HCT116 (cell line): Measurements from ENCODE around the gene OR7G1. TPM values are rescaled to one million over a fixed set of nuclear protein-coding genes. Genes with fewer than 3 reads are reported as not detected.

Experiments
- ATAC-seq: fragments of 200-7000 bp; cut with Tn5 transposase; 2 replicates; pipeline ENCODE4 v1.9.1; 2020; ENCODE audit warnings: mild to moderate bottlenecking, moderate library complexity
- BruUV-seq: library from RNA; stranded (reverse); fragments of 400-500 nt; replicated peaks from 2 replicates; lab custom pipeline; 2021; lab: Mats Ljungman, UMichigan
- CTCF ChIA-PET: fragments of 300-600 bp; sonication (Branson Sonifier 250); formaldehyde crosslinking; loops from one replicate; lab custom pipeline; 2021; ENCODE audit warnings: antibody characterized with exemption; lab: Charles Lee
- POLR2A ChIA-PET: fragments of 300-600, 350-600 bp; sonication (Branson Sonifier 250); formaldehyde crosslinking; loops from one replicate; lab custom pipeline; 2021; ENCODE audit warnings: antibody characterized with exemption; lab: Charles Lee
- RAD21 ChIA-PET, 2 experiments: fragments of 300-600 bp; sonication (Branson Sonifier 250); formaldehyde crosslinking; loops; one replicate each; lab custom pipeline; 2023; ENCODE audit warnings: low total read pairs in 2 of 2; ENCODE audit not compliant: uncharacterized antibody in 2 of 2, unreplicated experiment in 2 of 2, low non-redundant PET in 1 of 2; lab: Charles Lee
- DNase-seq: peaks from one replicate; pipeline ENCODE4 v3.0.0-alpha.2; 2010; ENCODE audit warnings: low read depth, low spot score
- H2AFZ ChIP-seq: fragments of 200-600 bp; shearing (Covaris generic), sonication (generic); 2 replicates; pipeline ENCODE4 v1.6.1; 2017; ENCODE audit warnings: low read depth, mixed run types, mixed read lengths, antibody characterized with exemption, low read length; ENCODE audit not compliant: poor library complexity, severe bottlenecking
- H3K27ac ChIP-seq: 2 replicates; pipeline ENCODE4 v1.5.1; 2012; ENCODE audit warnings: low read depth, low read length
- H3K27me3 ChIP-seq: fragments of 200-600 bp; sonication (generic); 2 replicates; pipeline ENCODE4 v1.6.1; 2016; ENCODE audit warnings: mixed run types, low read length, mixed read lengths; ENCODE audit not compliant: insufficient read depth
- H3K36me3 ChIP-seq, 2 experiments: fragments of 200-500 bp in 1 of 2; fragments of 200-600 bp in 1 of 2; sonication (Bioruptor generic) in 1 of 2; sonication (generic) in 1 of 2; 2 replicates each; pipeline versions ENCODE4 v1.5.1 to v1.6.1; 2014 to 2016; ENCODE audit warnings: low read length in 2 of 2, inconsistent platforms in 1 of 2, mixed read lengths in 1 of 2, mixed run types in 1 of 2; ENCODE audit not compliant: insufficient read depth in 2 of 2, control insufficient read depth in 1 of 2
- H3K4me1 ChIP-seq, 2 experiments: fragments of 200-600 bp in 1 of 2; sonication (generic) in 1 of 2; 2 replicates each; pipeline versions ENCODE4 v1.5.1 to v1.6.1; 2012 to 2017; ENCODE audit warnings: low read length in 2 of 2, inconsistent platforms in 1 of 2, mild to moderate bottlenecking in 1 of 2, mixed read lengths in 1 of 2, mixed run types in 1 of 2, moderate library complexity in 1 of 2; ENCODE audit not compliant: insufficient read depth in 2 of 2, control insufficient read depth in 1 of 2
- H3K4me2 ChIP-seq: fragments of 200-600 bp; sonication (generic); 2 replicates; pipeline ENCODE4 v1.6.1; 2017; ENCODE audit warnings: mixed run types, low read length, mixed read lengths
- H3K4me3 ChIP-seq, 2 experiments: fragments of 200-600 bp in 1 of 2; sonication (generic) in 1 of 2; replicated peaks in 1 of 2; 2 replicates each; pipeline ENCODE4 v1.5.1; 2011 to 2016; ENCODE audit warnings: low read length in 2 of 2, control low read depth in 1 of 2, low read depth in 1 of 2, mild to moderate bottlenecking in 1 of 2, mixed read lengths in 1 of 2, mixed run types in 1 of 2
- H3K79me2 ChIP-seq: fragments of 200-600 bp; sonication (generic); 2 replicates; pipeline ENCODE4 v1.6.1; 2017; ENCODE audit warnings: mild to moderate bottlenecking, mixed run types, low read length, moderate library complexity, mixed read lengths; ENCODE audit not compliant: insufficient read depth
- H3K9ac ChIP-seq: fragments of 200-600 bp; sonication (generic); 2 replicates; pipeline ENCODE4 v1.6.1; 2016; ENCODE audit warnings: low read length, mixed read lengths
- H3K9me2 ChIP-seq: fragments of 200-600 bp; sonication (generic), shearing (Covaris generic); 2 replicates; pipeline ENCODE4 v1.6.1; 2017; ENCODE audit warnings: mixed run types, mild to moderate bottlenecking, moderate library complexity; ENCODE audit not compliant: insufficient read depth
- H3K9me3 ChIP-seq, 2 experiments: fragments of 200-500 bp in 1 of 2; fragments of 200-600 bp in 1 of 2; sonication (Bioruptor generic) in 1 of 2; sonication (generic) in 1 of 2; 2 replicates each; pipeline ENCODE4 v1.6.1; 2014 to 2017; ENCODE audit warnings: low read length in 2 of 2, mixed read lengths in 2 of 2, inconsistent platforms in 1 of 2, low read depth in 1 of 2, mild to moderate bottlenecking in 1 of 2, mixed run types in 1 of 2, moderate library complexity in 1 of 2; ENCODE audit not compliant: control insufficient read depth in 1 of 2, insufficient read depth in 1 of 2
- H4K20me1 ChIP-seq: fragments of 200-600 bp; sonication (generic), shearing (Covaris generic); 2 replicates; pipeline ENCODE4 v1.6.1; 2017; ENCODE audit warnings: mixed run types, mild to moderate bottlenecking, moderate library complexity; ENCODE audit not compliant: insufficient read depth
- CBX3 ChIP-seq: IDR thresholded peaks from 2 replicates; pipeline ENCODE4 v1.6.1; 2012; ENCODE audit warnings: low read depth
- CEBPB ChIP-seq: IDR thresholded peaks from 2 replicates; pipeline ENCODE4 v1.6.1; 2012; ENCODE audit warnings: low read depth
- EGR1 ChIP-seq: IDR thresholded peaks from 2 replicates; pipeline ENCODE4 v1.6.1; 2012; ENCODE audit warnings: low read depth
- EZH2 ChIP-seq: fragments of 200-600 bp; sonication (generic); IDR thresholded peaks from 2 replicates; pipeline ENCODE4 v1.6.1; 2017; ENCODE audit warnings: antibody characterized with exemption, mixed run types
- FOSL1 ChIP-seq: IDR thresholded peaks from 2 replicates; pipeline ENCODE4 v1.6.1; 2012; ENCODE audit warnings: low read depth
- JUND ChIP-seq: IDR thresholded peaks from 2 replicates; pipeline ENCODE4 v1.6.1; 2012
- POLR2A ChIP-seq: IDR thresholded peaks from 2 replicates; pipeline ENCODE4 v1.7.0; 2011; ENCODE audit warnings: borderline replicate concordance; ENCODE audit not compliant: insufficient read depth, insufficient read length; ENCODE audit errors: extremely low read depth
- POLR2AphosphoS5 ChIP-seq: IDR thresholded peaks from 2 replicates; pipeline ENCODE4 v1.6.1; 2011; ENCODE audit warnings: mild to moderate bottlenecking, low read depth, low read length, moderate library complexity
- SIN3A ChIP-seq: IDR thresholded peaks from 2 replicates; pipeline ENCODE4 v1.6.1; 2012; ENCODE audit warnings: low read depth
- SP1 ChIP-seq: IDR thresholded peaks from 2 replicates; pipeline ENCODE4 v1.6.1; 2012; ENCODE audit warnings: low read depth
- TCF7L2 ChIP-seq: IDR thresholded peaks from 2 replicates; pipeline ENCODE4 v1.7.0; 2011; ENCODE audit warnings: borderline replicate concordance, inconsistent platforms; ENCODE audit not compliant: insufficient read depth, insufficient read length; ENCODE audit errors: extremely low read depth
- YY1 ChIP-seq: IDR thresholded peaks from 2 replicates; pipeline ENCODE4 v1.6.1; 2011; ENCODE audit warnings: low read length, low read depth, moderate library complexity, mild to moderate bottlenecking; ENCODE audit not compliant: insufficient replicate concordance; ENCODE audit errors: extremely low read depth
- ZFX ChIP-seq: fragments of 450-650 bp; IDR thresholded peaks from 2 replicates; pipeline ENCODE4 v1.6.1; 2017
- ZNF274 ChIP-seq: fragments of 200-500 bp; sonication (Bioruptor generic); IDR thresholded peaks from 2 replicates; pipeline ENCODE4 v1.6.1; 2014; ENCODE audit warnings: mild to moderate bottlenecking, low read depth, low read length, inconsistent platforms
- intact Hi-C: fragments of 100-400 bp; cut with micrococcal nuclease; formaldehyde crosslinking; loops from 2 replicates; pipeline ENCODE4 v1.10.0; 2022
- total RNA-seq: library from RNA; stranded (reverse); gene quantifications from one replicate; pipeline ENCODE4 v1.2.1, GENCODE V29; 2021; ENCODE audit not compliant: unreplicated experiment
- TF ChIP-seq, protein P1 (sequence below): IDR thresholded peaks from 2 replicates; pipeline ENCODE4 v1.6.1; 2012; ENCODE audit warnings: low read depth
- TF ChIP-seq, protein P2 (sequence below): IDR thresholded peaks from 2 replicates; pipeline ENCODE4 v1.6.1; 2011; ENCODE audit warnings: mild to moderate bottlenecking, low read length, moderate library complexity; ENCODE audit not compliant: insufficient replicate concordance; ENCODE audit errors: extremely low read depth
- TF ChIP-seq, protein P3 (sequence below): IDR thresholded peaks from 2 replicates; pipeline ENCODE4 v1.6.1; 2012
- TF ChIP-seq, protein P4 (sequence below), 3 experiments: fragments of 200-600 bp in 1 of 3; sonication (generic) in 1 of 3; IDR thresholded peaks in 2 of 3; conservative IDR thresholded peaks in 1 of 3; 2 replicates each; pipeline ENCODE4 v1.5.1; 2012 to 2017; ENCODE audit warnings: low read depth in 2 of 3, low read length in 2 of 3, antibody characterized with exemption in 1 of 3, borderline replicate concordance in 1 of 3, control low read depth in 1 of 3, mild to moderate bottlenecking in 1 of 3, mixed read lengths in 1 of 3, mixed run types in 1 of 3, moderate library complexity in 1 of 3; ENCODE audit not compliant: insufficient read depth in 1 of 3
- TF ChIP-seq, protein P5 (sequence below): IDR thresholded peaks from 2 replicates; pipeline ENCODE4 v1.6.1; 2012

Gene OR7G1
- total RNA-seq, 1 experiment from 2014 or later, result not detected

DNA sequence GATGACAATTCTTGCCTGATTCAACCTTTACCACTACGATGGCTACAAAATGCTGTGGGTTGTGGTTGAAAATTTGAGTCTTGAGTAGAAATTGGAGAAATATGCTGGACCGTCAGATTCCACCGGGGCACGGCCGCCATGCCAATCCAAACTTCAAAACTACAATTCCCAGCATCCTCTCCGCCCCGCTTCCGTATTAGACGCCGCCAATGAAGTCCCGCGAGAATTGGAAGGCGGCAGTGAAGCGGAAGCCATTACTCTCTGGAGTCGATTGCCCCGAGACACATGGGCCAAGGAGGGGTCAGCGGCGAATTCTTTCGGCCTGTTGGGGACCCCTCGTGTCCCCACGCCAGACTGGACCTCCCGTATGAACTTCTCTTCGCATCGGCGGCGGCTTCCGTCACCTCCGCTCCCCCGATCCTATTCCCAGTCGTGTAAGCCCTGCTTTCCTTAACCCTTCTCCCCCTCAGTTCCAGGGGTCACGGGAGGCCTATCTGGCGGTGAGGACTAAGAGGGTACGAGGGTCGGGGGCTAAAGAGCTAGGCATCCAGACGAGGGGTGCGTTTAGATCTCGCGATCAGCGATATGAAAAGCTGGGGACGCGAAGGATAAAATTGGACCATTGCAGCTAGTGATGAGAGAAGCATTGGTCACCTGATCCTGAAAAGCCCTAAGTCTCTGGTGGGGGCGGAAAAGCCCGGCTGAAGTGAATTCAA is 24.8 kb upstream of the OR7G1 start, which contains the start of gene ZNF317:
TSS of gene ZNF317 (plus strand) at position 239 of the 716 bp plus-strand sequence. CDS start 15,620 bp downstream, outside the sequence.
- ChIA-PET CTCF (no interaction called here), POLR2A (no interaction called here), RAD21 (no interaction called here)
- H3K4me1 ChIP-seq, result peaks cover 4 to 9% of the 10 kb centered on the region in 2 experiments; a peak in 2 of 4 replicates
- peak within 1 kb of the TSS; percentile 99 for H3K9ac ChIP-seq
- H3K27me3 ChIP-seq, result no peaks in the 10 kb centered on the region
- intact Hi-C loops, result loop anchor here (5.0 to 10.0 kb wide), 3 partner anchors 172 to 482 kb away; partner anchors contain the start of genes ZNF266 and ZNF561
- peak within 1 kb of the TSS; percentile 90 to 99 for H3K4me3 ChIP-seq
- peaks cover 10 to 24% of the 10 kb centered on the region in 2 experiments for H3K9me3 ChIP-seq
- peaks cover 0 to 18% of the 10 kb centered on the region in 2 experiments; a peak in 1 of 4 replicates for H3K36me3 ChIP-seq
- DNase-seq (peak; percentile 84), ATAC-seq (peak; percentile 88)
- H3K9me2 ChIP-seq, result no peaks in the 10 kb centered on the region
- no peaks in the 10 kb centered on the region for H4K20me1 ChIP-seq
- H3K4me2 ChIP-seq, result peak within 1 kb of the TSS; percentile 95
- H3K27ac ChIP-seq, result peak within 1 kb of the TSS; percentile 54
- BruUV-seq, result no TSS peak
- H3K79me2 ChIP-seq, result peaks cover 52% of the 10 kb centered on the region
- H2AFZ ChIP-seq, result peak within 1 kb of the TSS; percentile 97
- TF ChIP-seq, protein P1, sequence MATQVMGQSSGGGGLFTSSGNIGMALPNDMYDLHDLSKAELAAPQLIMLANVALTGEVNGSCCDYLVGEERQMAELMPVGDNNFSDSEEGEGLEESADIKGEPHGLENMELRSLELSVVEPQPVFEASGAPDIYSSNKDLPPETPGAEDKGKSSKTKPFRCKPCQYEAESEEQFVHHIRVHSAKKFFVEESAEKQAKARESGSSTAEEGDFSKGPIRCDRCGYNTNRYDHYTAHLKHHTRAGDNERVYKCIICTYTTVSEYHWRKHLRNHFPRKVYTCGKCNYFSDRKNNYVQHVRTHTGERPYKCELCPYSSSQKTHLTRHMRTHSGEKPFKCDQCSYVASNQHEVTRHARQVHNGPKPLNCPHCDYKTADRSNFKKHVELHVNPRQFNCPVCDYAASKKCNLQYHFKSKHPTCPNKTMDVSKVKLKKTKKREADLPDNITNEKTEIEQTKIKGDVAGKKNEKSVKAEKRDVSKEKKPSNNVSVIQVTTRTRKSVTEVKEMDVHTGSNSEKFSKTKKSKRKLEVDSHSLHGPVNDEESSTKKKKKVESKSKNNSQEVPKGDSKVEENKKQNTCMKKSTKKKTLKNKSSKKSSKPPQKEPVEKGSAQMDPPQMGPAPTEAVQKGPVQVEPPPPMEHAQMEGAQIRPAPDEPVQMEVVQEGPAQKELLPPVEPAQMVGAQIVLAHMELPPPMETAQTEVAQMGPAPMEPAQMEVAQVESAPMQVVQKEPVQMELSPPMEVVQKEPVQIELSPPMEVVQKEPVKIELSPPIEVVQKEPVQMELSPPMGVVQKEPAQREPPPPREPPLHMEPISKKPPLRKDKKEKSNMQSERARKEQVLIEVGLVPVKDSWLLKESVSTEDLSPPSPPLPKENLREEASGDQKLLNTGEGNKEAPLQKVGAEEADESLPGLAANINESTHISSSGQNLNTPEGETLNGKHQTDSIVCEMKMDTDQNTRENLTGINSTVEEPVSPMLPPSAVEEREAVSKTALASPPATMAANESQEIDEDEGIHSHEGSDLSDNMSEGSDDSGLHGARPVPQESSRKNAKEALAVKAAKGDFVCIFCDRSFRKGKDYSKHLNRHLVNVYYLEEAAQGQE, result no peak
- no peak for TF ChIP-seq JUND
- TF ChIP-seq SP1, result peak; percentile 51; the same call in 1 of the 2 replicates
- peak; percentile 52 for TF ChIP-seq CBX3
- TF ChIP-seq, protein P2, sequence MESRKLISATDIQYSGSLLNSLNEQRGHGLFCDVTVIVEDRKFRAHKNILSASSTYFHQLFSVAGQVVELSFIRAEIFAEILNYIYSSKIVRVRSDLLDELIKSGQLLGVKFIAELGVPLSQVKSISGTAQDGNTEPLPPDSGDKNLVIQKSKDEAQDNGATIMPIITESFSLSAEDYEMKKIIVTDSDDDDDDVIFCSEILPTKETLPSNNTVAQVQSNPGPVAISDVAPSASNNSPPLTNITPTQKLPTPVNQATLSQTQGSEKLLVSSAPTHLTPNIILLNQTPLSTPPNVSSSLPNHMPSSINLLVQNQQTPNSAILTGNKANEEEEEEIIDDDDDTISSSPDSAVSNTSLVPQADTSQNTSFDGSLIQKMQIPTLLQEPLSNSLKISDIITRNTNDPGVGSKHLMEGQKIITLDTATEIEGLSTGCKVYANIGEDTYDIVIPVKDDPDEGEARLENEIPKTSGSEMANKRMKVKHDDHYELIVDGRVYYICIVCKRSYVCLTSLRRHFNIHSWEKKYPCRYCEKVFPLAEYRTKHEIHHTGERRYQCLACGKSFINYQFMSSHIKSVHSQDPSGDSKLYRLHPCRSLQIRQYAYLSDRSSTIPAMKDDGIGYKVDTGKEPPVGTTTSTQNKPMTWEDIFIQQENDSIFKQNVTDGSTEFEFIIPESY, result peak; percentile 98
- TF ChIP-seq CEBPB, result no peak
- TF ChIP-seq, protein P3, sequence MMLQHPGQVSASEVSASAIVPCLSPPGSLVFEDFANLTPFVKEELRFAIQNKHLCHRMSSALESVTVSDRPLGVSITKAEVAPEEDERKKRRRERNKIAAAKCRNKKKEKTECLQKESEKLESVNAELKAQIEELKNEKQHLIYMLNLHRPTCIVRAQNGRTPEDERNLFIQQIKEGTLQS, result no peak
- TF ChIP-seq EGR1, result peak; percentile 58
- TF ChIP-seq SIN3A, result peak; percentile 92
- no peak for TF ChIP-seq EZH2
- no peak for TF ChIP-seq FOSL1
- TF ChIP-seq, protein P4, sequence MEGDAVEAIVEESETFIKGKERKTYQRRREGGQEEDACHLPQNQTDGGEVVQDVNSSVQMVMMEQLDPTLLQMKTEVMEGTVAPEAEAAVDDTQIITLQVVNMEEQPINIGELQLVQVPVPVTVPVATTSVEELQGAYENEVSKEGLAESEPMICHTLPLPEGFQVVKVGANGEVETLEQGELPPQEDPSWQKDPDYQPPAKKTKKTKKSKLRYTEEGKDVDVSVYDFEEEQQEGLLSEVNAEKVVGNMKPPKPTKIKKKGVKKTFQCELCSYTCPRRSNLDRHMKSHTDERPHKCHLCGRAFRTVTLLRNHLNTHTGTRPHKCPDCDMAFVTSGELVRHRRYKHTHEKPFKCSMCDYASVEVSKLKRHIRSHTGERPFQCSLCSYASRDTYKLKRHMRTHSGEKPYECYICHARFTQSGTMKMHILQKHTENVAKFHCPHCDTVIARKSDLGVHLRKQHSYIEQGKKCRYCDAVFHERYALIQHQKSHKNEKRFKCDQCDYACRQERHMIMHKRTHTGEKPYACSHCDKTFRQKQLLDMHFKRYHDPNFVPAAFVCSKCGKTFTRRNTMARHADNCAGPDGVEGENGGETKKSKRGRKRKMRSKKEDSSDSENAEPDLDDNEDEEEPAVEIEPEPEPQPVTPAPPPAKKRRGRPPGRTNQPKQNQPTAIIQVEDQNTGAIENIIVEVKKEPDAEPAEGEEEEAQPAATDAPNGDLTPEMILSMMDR (IDR thresholded peaks at IDR 0.05 in 2 of 3, conservative IDR thresholded peaks at IDR 0.05 in 1 of 3; ENCODE audit: borderline replicate concordance in 1 of 3, insufficient read depth in 1 of 3, low read depth in 2 of 3, low read length in 2 of 3), result no peak
- TF ChIP-seq, protein P5, sequence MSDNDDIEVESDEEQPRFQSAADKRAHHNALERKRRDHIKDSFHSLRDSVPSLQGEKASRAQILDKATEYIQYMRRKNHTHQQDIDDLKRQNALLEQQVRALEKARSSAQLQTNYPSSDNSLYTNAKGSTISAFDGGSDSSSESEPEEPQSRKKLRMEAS, result peak; percentile 87
- TF ChIP-seq POLR2A, result peak; percentile 64
- peak; percentile 92 for TF ChIP-seq POLR2AphosphoS5
- TF ChIP-seq ZFX, result peak; percentile 58
- TF ChIP-seq TCF7L2, result peak; percentile 11
- TF ChIP-seq ZNF274, result no peak
- TF ChIP-seq YY1, result peak; percentile 94
